Stimulated activated CD4-positive, alpha-beta T cell treated with anti-CD3 and anti-CD28 coated beads, Interleukin-1b, Interleukin-23, amount 100 ng/mL, for 1 hour (primary cell): Measurements from ENCODE around the gene ZMAT5.

Experiments
- DNase-seq, 2 donors: peaks; one replicate each; pipeline ENCODE4 v3.0.0-alpha.2; 2020; ENCODE audit warnings: low read depth in 2 of 2

ZMAT5 gene

GRCh38 chr22:29766632-29767170 is at the start of gene ZMAT5:
TSS of gene ZMAT5 (minus strand) at chr22:29767007. CDS start at chr22:29748544, 18,463 bp downstream.
- DNase-seq, result peak; percentile 70 to 84

- no peak for DNase-seq
Observed at GRCh38 chr22:29816539-29816938, 49.7 kb upstream of the ZMAT5 start.

DNA sequence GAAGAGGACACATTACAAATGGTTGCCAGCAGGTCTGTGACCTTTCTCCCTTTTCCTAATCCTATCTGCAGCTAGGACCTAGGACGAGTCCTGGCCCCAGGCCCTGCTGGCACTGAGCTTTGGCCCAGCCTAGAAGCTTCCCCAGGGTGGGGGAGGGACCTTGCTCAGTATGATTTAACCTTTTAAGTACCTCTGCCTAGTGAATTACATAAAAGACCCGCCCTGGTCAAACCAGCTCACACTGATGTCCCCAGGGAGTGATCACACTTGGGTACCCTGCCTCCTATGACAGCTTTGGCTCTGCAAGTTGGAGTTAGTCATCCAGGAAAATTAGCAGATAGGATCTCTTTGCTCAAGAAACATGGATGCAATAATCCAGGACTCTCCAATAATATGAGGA is 49.3 kb upstream of the ZMAT5 start:
- no peak for DNase-seq

- no peak for DNase-seq
Observed at GRCh38 chr22:29815580-29815979, 48.8 kb upstream of the ZMAT5 start.

DNA sequence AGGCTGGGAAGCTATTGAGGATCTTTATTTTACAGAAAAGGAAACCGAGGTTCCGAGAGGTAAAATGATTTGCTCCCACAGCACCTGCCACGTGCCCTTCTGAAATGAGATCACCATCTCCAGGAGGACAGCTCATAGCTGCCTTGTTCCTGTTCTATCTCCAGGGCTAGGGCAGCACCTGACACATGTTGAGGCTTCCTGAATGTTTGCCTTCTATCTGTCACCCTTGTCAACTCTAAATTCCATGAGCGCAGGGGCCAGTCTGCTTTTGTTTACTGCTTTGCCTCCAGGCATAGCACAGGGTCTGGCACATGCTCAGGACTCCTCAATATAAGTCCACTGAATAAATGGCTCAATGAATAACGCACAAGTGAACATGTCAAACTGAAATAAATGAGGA is 47.2 kb upstream of the ZMAT5 start:
- no peak for DNase-seq

GRCh38 chr22:29813563-29813962 is 46.8 kb upstream of the ZMAT5 start:
- no peak for DNase-seq

DNA sequence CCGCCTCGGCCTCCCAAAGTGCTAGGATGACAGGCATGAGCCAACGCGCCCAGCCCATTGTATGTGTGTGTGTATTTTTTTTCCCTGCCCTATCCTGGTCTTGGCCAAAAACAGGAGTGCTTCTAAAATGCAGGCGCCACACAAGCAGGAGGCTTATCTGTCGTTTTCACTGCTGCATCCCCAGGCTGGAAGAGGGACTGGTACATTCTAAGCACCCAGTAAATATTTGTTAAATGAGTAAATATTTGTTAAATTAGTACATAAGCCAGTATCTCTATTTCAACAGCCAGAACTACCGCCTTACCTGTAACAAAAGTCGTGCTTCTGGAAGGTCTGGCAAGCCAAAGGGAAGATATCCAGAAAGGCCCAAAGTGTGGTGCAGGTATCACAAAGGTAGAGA is 46.3 kb upstream of the ZMAT5 start:
- no peak for DNase-seq

- DNase-seq, result no peak
Observed at GRCh38 chr22:29811377-29811776, 44.6 kb upstream of the ZMAT5 start.

DNA sequence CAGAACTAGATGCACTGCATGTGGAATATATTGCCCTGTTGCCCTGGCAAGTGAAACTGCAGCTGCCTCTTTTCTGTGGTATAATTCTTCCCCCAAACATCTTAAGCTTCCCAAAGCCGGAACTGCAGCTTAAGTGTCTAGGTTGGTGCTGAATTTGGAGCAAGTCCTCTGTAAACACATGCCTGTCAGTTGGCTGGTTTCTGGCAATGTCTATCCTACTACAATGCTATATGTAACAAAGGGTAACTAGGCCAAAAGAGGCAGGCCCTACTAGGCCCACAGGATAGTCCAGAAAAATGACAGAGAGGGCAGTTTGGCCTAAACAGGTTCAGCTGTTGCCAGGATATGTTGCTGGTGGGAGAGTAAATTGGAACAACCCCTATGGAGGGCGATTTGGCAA is 43.4 kb upstream of the ZMAT5 start:
- no peak for DNase-seq

GRCh38 chr22:29806196-29806595 is 39.4 kb upstream of the ZMAT5 start:
- no peak for DNase-seq

GRCh38 chr22:29804985-29805384 is 38.2 kb upstream of the ZMAT5 start:
- no peak for DNase-seq

GRCh38 chr22:29803190-29803589 is 36.4 kb upstream of the ZMAT5 start:
- no peak for DNase-seq

DNA sequence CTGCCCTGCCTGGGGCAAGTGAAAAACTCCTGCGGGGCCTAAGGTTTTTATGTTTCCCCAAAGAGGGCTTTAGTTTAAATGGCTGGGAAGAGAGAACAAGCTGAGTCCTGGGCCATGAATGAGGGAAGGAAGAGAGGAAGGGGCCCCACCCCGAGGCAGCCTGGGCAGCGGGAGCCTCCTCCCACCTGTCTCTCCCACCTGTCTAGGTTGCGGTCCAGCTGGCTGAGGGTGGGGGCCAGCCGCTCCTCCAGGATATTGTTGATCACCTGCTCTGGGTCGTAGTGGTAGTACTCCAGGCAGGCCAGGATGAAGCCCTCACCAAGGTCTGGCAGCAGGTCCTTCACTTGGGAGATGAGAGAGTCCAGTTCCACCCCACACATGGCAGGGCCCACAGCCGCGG is 35.0 kb upstream of the ZMAT5 start:
- DNase-seq, result no peak

DNA sequence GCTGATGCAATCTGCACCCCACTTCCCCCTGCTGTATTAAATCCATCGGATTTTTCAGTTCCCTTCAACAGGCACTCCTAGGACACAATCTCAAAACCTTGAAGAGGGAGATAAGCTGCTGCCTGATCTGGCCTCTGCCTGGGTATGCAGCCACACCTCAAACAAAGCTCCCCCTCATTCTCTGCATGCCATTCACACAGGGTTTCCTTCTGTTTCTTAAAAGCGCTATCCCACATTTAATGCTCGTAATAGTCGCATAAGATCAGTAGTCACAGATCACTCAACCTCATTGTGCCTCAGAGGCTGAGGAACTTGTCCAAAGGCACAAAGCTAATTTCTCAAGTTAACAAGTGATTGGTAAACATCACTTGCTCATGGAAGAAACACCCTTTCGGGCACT is 34.3 kb upstream of the ZMAT5 start:
- DNase-seq, result no peak

DNA sequence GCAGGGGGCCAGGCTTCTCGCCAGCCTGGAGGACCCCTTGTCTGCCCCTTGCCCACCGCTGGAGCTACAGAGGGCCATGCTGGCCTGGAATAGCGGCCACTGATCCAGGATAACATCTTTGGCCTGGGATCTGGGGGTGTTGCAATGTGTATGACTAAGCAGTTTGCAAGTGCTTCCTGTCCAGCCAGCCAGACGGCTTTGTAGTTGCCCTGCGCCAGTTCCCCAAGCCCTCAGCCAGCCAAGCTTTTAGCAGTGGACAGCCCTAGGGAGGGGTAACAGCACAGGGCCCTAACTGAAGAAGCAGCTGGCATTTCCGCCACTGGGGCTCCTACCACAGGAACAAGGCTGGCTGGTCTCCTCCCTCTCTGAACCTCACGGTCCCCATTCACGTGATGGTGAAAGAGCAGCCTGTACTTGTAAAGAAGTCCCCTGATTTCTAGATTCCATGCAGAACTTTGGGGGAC is 32.4 kb upstream of the ZMAT5 start:
- no peak for DNase-seq

DNA sequence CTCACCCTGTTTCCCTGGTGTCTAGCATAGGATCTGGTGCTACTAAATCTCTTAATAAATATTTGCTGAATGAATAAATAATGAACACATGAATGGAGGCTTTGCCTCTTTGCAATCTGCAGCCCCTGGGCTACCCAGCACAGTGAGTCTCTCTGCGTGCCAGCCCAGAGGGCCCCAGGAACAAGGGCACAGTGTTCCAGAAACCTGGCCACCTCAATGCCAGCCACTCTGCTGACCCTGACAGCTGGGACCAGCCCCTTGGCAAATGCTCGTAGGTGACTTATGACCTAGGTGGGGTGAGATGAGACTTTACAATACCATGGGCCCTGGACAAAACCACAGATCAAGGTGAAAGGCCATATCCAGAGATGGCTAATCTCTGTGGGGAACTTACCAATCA is 32.0 kb upstream of the ZMAT5 start:
- no peak for DNase-seq

- DNase-seq, result no peak
Observed at GRCh38 chr22:29798318-29798717, 31.5 kb upstream of the ZMAT5 start.

DNA sequence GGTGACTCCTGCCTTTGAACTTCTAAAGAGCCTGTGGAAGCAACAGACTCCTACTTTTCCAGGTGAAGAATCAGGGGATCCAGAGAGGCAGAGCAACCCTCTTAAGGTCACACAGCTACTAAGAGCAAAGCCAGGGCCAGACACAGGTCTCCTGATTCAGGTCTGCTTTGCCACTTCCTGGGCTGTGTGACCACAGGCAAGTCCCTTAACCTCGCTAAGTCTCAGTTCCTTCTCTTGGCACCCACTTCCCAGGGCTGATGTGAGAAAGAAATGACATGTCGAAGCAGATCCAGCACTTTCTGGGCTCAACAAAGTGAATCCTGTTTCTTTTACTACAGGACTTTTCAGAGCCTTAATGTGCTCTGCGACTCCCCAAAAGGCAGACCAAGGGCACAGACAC is 30.5 kb upstream of the ZMAT5 start:
- no peak for DNase-seq

- DNase-seq, result no peak
Observed at GRCh38 chr22:29795663-29796062, 28.9 kb upstream of the ZMAT5 start.

GRCh38 chr22:29793396-29793795 is 26.6 kb upstream of the ZMAT5 start:
- DNase-seq, result no peak

DNA sequence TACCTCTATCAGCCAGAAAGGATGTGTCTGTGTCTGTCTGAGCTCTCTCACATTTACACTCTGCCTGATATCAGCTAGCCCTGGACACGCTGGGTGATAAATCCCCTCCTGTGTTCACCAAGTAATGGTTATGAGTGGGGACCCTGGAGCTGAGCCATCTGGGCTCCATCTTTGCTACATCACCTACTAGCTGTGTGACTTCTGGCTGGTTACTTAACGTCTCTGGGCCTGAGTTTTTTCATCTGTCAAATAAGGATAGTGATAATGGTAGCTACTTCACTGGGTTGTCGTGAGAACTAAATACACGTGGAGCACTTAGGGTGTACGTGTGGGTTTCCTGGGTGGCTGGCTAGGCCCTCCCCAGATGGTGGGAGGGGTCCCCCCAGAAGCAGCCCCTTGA is 23.3 kb upstream of the ZMAT5 start:
- DNase-seq, result no peak

- DNase-seq, result no peak
Observed at GRCh38 chr22:29788339-29789279, 21.8 kb upstream of the ZMAT5 start.

GRCh38 chr22:29787371-29787980 is 20.7 kb upstream of the ZMAT5 start:
- DNase-seq, result no peak
